HG03558 (cell line): Measurements from ENCODE around the gene ELL.

ENCODE experiments used
- ATAC-seq: cut with Tn5 transposase; IDR thresholded peaks from one replicate; pipeline ENCODE4 v1.9.1; 2021; ENCODE audit warnings: moderate number of reproducible peaks; ENCODE audit not compliant: unreplicated experiment; ENCODE audit errors: extremely low read depth

Gene ELL

GRCh38 chr19:18437491-18438330 lies 84.2 kb downstream of the ELL start, which contains the start of gene ISYNA1:
Gene ISYNA1 (minus strand): TSS chr19:18438133. CDS start chr19:18437979, 154 bp downstream.
- no peak for ATAC-seq

- ATAC-seq = no peak
Observed at GRCh38 chr19:18436671-18437490, 85.0 kb downstream of the ELL start.

- no peak for ATAC-seq
Observed at GRCh38 chr19:18435842-18436670, 85.8 kb downstream of the ELL start.

GRCh38 chr19:18435178-18435841 lies 86.6 kb downstream of the ELL start:
- no peak for ATAC-seq

- ATAC-seq = no peak
Observed at GRCh38 chr19:18434411-18435175, 87.3 kb downstream of the ELL start.

GRCh38 chr19:18433735-18434398 lies 88.0 kb downstream of the ELL start:
- ATAC-seq = no peak

- ATAC-seq = no peak
Observed at GRCh38 chr19:18433015-18433691, 88.7 kb downstream of the ELL start.

GRCh38 chr19:18432275-18433014 lies 89.4 kb downstream of the ELL start:
- no peak for ATAC-seq

GRCh38 chr19:18431351-18432197 lies 90.3 kb downstream of the ELL start:
- no peak for ATAC-seq

- no peak for ATAC-seq
Observed at GRCh38 chr19:18430417-18431144, 91.3 kb downstream of the ELL start.

- no peak for ATAC-seq
Observed at GRCh38 chr19:18429717-18430416, 92.0 kb downstream of the ELL start.

GRCh38 chr19:18428787-18429674 lies 92.8 kb downstream of the ELL start:
- ATAC-seq = no peak

- ATAC-seq = no peak
Observed at GRCh38 chr19:18428173-18428786, 93.6 kb downstream of the ELL start.

- ATAC-seq = no peak
Observed at GRCh38 chr19:18427743-18428113, 94.1 kb downstream of the ELL start.
